Left ventricle myocardium superior (tissue), 1 donor: ENCODE results near the gene SLC47A2. TPM values are rescaled to one million over a fixed set of nuclear protein-coding genes. Genes with fewer than 3 reads are reported as not detected.
"Not testable (repeated sequence)": the region's sequence is repeated elsewhere in the genome, so short reads cannot be mapped to it uniquely, and the experiment has no call there.

Experiments
- ATAC-seq: fragments of 200-7000 bp; cut with Tn5 transposase; one replicate; pipeline ENCODE4 v1.9.1; 2020; ENCODE audit warnings: mild to moderate bottlenecking, moderate library complexity
- DNase-seq: peaks from one replicate; pipeline ENCODE4 v3.0.0-alpha.2; 2020
- intact Hi-C: fragments of 100-400 bp; cut with micrococcal nuclease; formaldehyde crosslinking; loops from one replicate; pipeline ENCODE4 v1.11.0; 2022
- total RNA-seq: library from RNA; stranded (reverse); fragmentation: NEBNext Ultra II Directional; extraction: Animal tissue kit (Norgen Biotek cat#: 25700); gene quantifications from one replicate; pipeline ENCODE4 v1.2.1, GENCODE V29; 2021
- donor health status: DM: no; HTN: yes; CAD: no; lungs with severe emphysema.

SLC47A2 gene
- total RNA-seq, 1 donor from 2014 or later, result not detected

- intact Hi-C loops, result no loop called here
- ATAC-seq, result no peak
- DNase-seq, result no peak
Measured at GRCh38 chr17:19678581-19679453, 37.6 kb downstream of the SLC47A2 start.

DNA sequence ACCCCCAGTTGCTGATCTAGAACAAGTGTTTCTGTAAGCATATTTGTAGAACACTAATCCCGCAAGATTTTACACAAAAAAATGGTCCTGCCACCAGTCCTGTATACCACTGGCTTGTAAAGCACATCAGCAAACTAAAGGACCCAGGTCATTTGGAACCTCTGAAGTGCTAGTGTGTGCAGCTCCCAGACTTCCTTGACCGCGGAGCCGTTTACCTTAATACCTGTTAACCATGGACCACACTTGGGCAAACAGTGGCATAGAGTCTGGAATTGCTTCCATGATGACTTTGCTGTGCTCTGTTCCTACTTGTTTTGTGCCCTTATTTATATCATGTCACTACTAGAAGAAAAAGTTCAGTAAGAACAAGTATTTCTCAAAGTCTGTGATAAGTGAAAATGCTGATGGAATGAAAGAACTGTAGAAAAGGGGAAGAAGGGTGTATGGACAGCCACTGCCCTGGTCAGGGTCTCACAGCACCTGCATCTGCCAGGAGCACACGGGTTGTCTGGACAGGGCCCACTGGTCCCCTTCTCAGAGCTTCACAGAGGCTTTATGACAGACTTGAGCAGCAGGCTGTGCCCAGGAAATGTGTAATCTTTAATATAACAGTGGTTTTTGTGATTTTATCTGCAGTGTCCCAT lies 38.5 kb downstream of the SLC47A2 start:
- no peak for DNase-seq
- intact Hi-C loops, result no loop called here
- no peak for ATAC-seq

DNA sequence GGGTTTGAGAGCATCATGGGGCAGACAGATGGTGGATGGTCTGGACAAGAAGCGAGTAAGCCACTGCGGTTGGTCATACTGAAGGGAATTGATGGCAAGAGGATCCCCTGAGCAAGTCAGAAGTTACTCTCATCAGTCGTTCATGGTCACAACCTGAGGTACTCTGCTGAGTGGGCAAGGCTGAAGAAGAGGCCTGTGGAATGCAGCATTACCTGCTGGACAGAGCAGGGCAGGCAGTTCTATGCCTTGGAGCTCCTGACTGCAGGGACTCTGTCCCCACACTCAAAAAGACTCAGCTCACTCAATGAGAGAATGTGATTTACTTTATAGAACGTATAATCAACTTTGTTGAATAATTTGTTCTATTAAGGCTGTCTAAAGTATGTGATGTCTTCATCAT lies 39.5 kb downstream of the SLC47A2 start:
- intact Hi-C loops, result no loop called here
- DNase-seq (no peak), ATAC-seq (no peak)

DNA sequence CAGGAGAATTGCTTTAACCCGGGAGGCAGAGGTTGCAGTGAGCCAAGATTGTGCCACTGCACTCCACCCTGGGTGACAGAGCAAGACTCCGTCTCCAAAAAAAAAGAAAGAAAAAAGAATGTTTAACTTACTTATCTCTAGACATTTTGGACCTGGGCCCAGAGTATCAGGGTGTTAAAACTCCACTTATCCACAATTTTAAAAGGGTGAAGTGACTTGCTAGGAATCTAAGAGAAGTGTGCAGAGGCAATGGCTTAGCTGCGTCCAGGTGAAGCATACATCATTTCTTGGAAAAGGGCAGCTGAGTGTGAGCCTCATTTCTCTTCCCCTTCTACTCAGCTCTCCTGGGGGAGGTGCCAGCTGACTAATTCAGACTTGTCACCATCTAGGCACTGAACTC lies 42.8 kb downstream of the SLC47A2 start:
- no peak for ATAC-seq
- intact Hi-C loops, result no loop called here

GRCh38 chr17:19672009-19672750 lies 44.2 kb downstream of the SLC47A2 start:
- peak; percentile 98 for ATAC-seq

More for the DNA sequence above, 42.8 kb downstream of the SLC47A2 start:
- DNase-seq, result no peak

DNA sequence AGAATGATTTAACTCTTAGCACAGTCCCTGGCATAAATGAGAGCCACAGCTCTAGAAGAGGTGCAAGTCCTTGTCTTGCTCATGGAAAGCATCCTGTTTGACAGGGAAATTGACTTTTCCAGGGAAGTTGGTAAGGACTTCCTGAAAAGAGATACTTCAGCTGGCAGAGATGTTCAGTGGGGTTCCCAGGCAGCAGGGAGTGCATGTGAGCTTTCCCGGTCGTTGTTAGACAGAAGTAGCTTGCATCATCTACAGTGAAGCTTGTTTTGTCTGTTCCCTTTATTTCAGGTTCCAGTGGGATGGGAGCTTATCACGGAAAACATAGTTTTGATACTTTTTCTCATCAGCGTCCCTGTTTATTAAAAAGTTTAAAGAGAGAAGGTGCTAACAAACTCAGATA lies 45.0 kb downstream of the SLC47A2 start:
- ATAC-seq (peak; percentile 60), DNase-seq (no peak)
- intact Hi-C loops, result no loop called here

More at GRCh38 chr17:19672009-19672750, 44.2 kb downstream of the SLC47A2 start:
- intact Hi-C loops, result no loop called here
- DNase-seq, result peak; percentile 68

DNA sequence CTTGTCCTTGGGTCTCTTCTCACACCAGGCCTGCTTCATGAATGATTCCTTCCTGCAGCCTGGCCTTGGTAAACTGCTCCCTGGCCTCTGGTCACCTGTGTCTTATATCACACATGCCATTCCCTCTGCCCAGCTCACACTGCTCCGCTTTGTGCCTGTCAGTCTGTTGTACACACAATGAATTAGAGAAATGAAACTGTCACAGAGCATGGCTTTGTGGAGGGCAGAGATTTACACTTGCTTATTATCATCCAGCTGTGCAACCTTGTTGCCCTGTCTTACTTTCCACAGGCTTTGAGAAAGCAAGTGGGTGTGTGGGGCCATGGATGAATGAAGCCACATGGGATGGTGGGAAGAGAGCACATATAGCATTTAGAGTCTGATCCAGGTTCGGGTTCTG lies 45.5 kb downstream of the SLC47A2 start:
- ATAC-seq (no peak), DNase-seq (no peak)
- intact Hi-C loops, result no loop called here

DNA sequence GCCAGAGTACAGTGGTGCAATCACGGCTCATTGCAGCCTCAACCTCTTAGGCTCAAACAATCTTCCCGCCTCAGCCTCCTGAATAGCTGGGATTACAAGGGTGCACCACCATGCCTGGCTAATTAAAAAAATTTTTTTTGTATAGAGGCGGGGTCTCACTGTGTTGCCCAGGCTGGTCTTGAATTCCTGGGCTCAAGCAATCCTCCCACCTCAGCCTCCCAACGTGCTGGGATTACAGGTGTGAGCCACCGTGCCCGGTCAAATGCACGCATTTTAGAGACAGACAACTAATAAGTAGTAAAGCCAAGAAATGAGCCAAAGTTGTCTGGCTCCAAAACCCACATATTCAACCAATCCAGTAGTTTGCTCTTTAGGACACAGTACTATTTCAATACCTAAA lies 46.7 kb downstream of the SLC47A2 start:
- intact Hi-C loops, DNase-seq, ATAC-seq: not testable (repeated sequence)

DNA sequence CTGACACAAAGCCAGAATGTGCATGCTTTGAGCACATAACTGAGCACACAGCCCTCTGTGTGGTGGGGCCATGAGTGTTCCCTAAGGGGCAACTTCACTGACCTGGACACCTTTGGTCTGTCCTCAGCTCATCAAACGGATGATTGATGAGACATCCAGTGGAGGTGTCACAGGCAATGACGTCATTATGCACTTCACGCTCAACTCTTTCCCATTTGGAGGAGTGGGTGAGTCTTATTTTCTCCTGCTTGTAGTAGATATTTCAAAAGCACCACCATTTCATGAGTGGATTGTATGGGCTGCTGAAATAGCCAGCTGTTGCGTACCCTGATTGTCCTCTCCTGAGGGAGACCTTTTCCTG lies 51.6 kb downstream of the SLC47A2 start:
- intact Hi-C loops, result no loop called here
- ATAC-seq (peak; percentile 22), DNase-seq (no peak)

GRCh38 chr17:19664136-19664820 lies 52.1 kb downstream of the SLC47A2 start:
- intact Hi-C loops, result no loop called here
- ATAC-seq, result peak; percentile 94
- peak; percentile 49 for DNase-seq

GRCh38 chr17:19663097-19663496 lies 53.3 kb downstream of the SLC47A2 start:
- ATAC-seq (no peak), DNase-seq (no peak)
- intact Hi-C loops, result no loop called here

DNA sequence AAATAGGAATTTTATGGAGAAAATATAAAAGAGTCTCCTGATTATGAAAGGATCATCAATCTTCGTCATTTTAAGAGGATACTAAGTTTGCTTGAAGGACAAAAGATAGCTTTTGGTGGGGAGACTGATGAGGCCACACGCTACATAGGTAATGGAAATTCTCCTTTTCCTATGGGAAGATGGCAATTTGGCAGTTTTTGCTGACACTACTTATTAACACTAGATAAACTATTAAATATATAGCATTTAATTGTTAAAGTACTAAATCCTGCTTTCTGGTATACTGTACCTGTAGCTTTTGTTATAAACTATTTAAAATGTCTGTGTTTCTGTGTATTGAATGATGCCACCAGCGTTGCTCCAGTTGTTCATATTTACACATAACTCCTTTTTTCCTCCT lies 55.3 kb downstream of the SLC47A2 start:
- DNase-seq (no peak), ATAC-seq (no peak)
- intact Hi-C loops, result no loop called here

DNA sequence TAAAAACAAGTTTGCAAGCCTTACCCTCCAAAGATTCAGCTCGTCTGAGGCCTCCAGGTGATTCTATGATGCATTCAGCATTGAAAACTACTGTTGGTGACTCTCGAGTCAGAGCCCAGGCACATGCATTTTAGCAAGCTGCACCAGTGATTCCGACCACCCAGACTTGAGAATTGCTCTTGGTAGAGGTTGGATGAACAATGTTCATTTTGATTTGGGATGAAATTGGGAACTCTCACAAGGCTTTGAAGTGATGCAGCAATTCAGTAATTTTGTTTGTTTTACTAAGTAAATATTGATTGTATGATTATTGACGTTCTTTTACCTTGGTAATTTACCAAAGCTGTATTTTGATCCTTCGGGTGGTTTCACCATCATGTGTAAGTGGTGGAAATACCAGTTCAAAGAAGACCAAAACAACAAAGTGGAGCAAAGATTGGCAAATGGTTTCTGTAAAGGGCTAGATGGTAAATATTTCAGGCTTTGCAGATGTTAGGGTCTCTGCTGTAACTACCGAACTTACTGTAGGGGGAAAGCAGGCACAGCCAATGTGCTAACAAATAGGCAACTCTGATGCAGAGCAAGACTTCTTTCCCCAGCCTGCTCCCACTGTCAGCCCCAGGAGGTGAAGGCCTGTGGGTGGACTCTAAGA lies 56.0 kb downstream of the SLC47A2 start:
- DNase-seq (no peak), ATAC-seq (no peak)
- intact Hi-C loops, result no loop called here

GRCh38 chr17:19659366-19660177 lies 56.8 kb downstream of the SLC47A2 start:
- intact Hi-C loops, result no loop called here
- peak; percentile 19 for ATAC-seq
- no peak for DNase-seq

DNA sequence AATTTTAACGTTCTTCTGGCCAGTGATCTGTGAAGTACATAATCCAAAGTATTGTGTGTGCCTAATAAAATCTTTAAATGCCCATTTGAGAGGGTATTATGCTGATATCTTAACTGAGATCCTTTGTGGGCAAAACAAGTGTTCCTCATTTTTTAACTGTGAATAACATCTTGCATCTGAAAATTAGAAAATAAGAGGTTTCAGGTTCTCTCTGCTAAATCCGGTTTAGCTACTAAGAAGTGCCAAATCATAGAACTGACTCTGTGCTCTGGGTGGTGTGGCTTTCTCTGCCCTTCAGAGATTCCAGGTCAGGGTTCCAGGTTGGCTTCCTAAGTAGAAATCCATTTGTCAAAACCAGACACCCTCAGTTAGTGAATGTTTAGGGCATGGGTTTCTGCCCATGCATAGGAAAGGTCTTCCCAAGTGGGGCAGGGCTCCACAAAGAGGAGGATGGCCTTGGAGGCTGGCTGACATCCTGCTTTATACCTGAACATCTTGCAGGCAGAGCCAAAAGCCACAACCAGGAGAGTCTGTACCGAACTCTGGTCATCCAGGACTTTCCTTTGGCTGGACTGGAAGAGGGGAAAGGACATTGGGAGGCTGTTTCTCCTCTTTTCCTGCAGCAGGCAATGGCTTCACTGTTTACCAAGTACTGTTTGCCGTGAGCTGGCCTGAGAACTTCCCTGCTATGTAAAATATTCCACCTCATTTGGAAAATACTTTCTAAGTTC lies 59.4 kb downstream of the SLC47A2 start:
- DNase-seq, result no peak
- intact Hi-C loops, result no loop called here
- no peak for ATAC-seq

- DNase-seq (no peak), ATAC-seq (no peak)
- intact Hi-C loops, result no loop called here
Measured at GRCh38 chr17:19656336-19656735, 60.0 kb downstream of the SLC47A2 start.

GRCh38 chr17:19654896-19655295 lies 61.5 kb downstream of the SLC47A2 start:
- intact Hi-C loops, result no loop called here
- no peak for ATAC-seq
- no peak for DNase-seq
